HepG2 (cell line): ENCODE measurements around the gene RBCK1. TPM values are rescaled to one million over a fixed set of nuclear protein-coding genes. Genes with fewer than 3 reads are reported as not detected.

Experiments used
- ATAC-seq: fragments of 200-7000 bp; cut with Tn5 transposase; 3 replicates; pipeline ENCODE4 v1.9.1; 2020; ENCODE audit warnings: mild to moderate bottlenecking, moderate library complexity
- BruUV-seq: library from RNA; stranded (reverse); fragments of 400-500 nt; replicated peaks from 2 replicates; lab custom pipeline; 2021; lab: Mats Ljungman, UMichigan
- CTCF ChIA-PET: fragments of 300-600 bp; formaldehyde crosslinking; extraction: SDS; loops from one replicate; lab custom pipeline; 2021; ENCODE audit warnings: low total read pairs, inconsistent platforms, low intra/inter-chr PET ratio; lab: Yijun Ruan, JAX
- POLR2A ChIA-PET: fragments of 350-600 bp; sonication (Branson Sonifier 250); formaldehyde crosslinking; loops from one replicate; lab custom pipeline; 2020; ENCODE audit warnings: antibody characterized with exemption, inconsistent platforms; lab: Yijun Ruan, JAX
- DNase-seq: peaks from one replicate; pipeline ENCODE4 v3.0.0-alpha.2; 2015; ENCODE audit warnings: low spot score
- FAIRE-seq: peaks from 3 replicates; lab custom pipeline; 2011; peaks lifted over from hg19 to GRCh38; lab: Jason Lieb, UNC
- H2AFZ ChIP-seq: one replicate; pipeline ENCODE4 v1.6.1; 2011; ENCODE audit warnings: low read length, inconsistent platforms
- H3K27ac ChIP-seq: fragments of 300-600 bp; 3 replicates; pipeline ENCODE4 v1.8.0; 2011; ENCODE audit warnings: mixed run types, mild to moderate bottlenecking, mixed read lengths, low read length, inconsistent platforms; ENCODE audit not compliant: insufficient read depth; ENCODE audit errors: extremely low read length
- H3K27me3 ChIP-seq, 2 experiments: fragments of 200-600 bp in 1 of 2; 2 replicates in 1 of 2; 3 replicates in 1 of 2; pipeline versions ENCODE4 v1.6.0 to v1.8.0; 2011; ENCODE audit warnings: low read length in 2 of 2, mild to moderate bottlenecking in 2 of 2, moderate library complexity in 2 of 2, inconsistent platforms in 1 of 2; ENCODE audit not compliant: insufficient read depth in 2 of 2, control insufficient read depth in 1 of 2
- H3K36me3 ChIP-seq, 2 experiments: fragments of 200-600 bp in 1 of 2; replicated peaks in 1 of 2; 2 replicates in 1 of 2; 3 replicates in 1 of 2; pipeline versions ENCODE4 v1.5.1 to v1.8.0; 2011; ENCODE audit warnings: low read length in 2 of 2, inconsistent platforms in 1 of 2; ENCODE audit not compliant: insufficient read depth in 2 of 2, control insufficient read depth in 1 of 2
- H3K4me1 ChIP-seq: 2 replicates; pipeline ENCODE4 v1.5.1; 2012; ENCODE audit warnings: low read length, inconsistent platforms; ENCODE audit not compliant: insufficient read depth
- H3K4me2 ChIP-seq: 2 replicates; pipeline ENCODE4 v1.6.0; 2011; ENCODE audit warnings: low read depth, low read length, inconsistent platforms
- H3K4me3 ChIP-seq, 3 experiments: fragments of 200-600 bp in 1 of 3; sonication (generic), shearing (Covaris generic) in 1 of 3; replicated peaks in 1 of 3; 2 replicates each; pipeline ENCODE4 v1.5.1; 2011 to 2016; ENCODE audit warnings: low read length in 3 of 3, inconsistent platforms in 2 of 3, low read depth in 2 of 3, mild to moderate bottlenecking in 2 of 3, control low read depth in 1 of 3, mixed read lengths in 1 of 3; ENCODE audit not compliant: insufficient read depth in 1 of 3
- H3K79me2 ChIP-seq: one replicate; pipeline ENCODE4 v1.6.1; 2011; ENCODE audit warnings: low read length, inconsistent platforms; ENCODE audit not compliant: insufficient read depth
- H3K9ac ChIP-seq: 2 replicates; pipeline ENCODE4 v1.6.0; 2011; ENCODE audit warnings: mild to moderate bottlenecking, low read depth, low read length, inconsistent platforms; ENCODE audit not compliant: insufficient read depth
- H3K9me3 ChIP-seq: 2 replicates; pipeline ENCODE4 v1.5.1; 2012; ENCODE audit warnings: mild to moderate bottlenecking, low read length
- H4K20me1 ChIP-seq: 2 replicates; pipeline ENCODE4 v1.6.0; 2011; ENCODE audit warnings: inconsistent platforms, mild to moderate bottlenecking, low read length, moderate library complexity; ENCODE audit not compliant: insufficient read depth
- ATM ChIP-seq: fragments of 450-650 bp; IDR thresholded peaks from 2 replicates; pipeline ENCODE4 v1.7.1; 2017; ENCODE audit warnings: mild to moderate bottlenecking, borderline replicate concordance
- ELF1 ChIP-seq: sonication (generic); formaldehyde crosslinking; IDR thresholded peaks from 2 replicates; pipeline ENCODE4 v1.4.0; 2020; ENCODE audit warnings: missing genetic modification reagents
- HOXA5 ChIP-seq: sonication (generic); formaldehyde crosslinking; IDR thresholded peaks from 2 replicates; pipeline ENCODE4 v1.4.0; 2020; ENCODE audit warnings: missing genetic modification reagents
- MED13 ChIP-seq: sonication (generic); formaldehyde crosslinking; IDR thresholded peaks from 2 replicates; pipeline ENCODE4 v1.5.0; 2020; ENCODE audit warnings: missing genetic modification reagents
- NFIB ChIP-seq: sonication (generic); formaldehyde crosslinking; IDR thresholded peaks from 2 replicates; pipeline ENCODE4 v1.9.0; 2021; ENCODE audit warnings: missing genetic modification reagents, mild to moderate bottlenecking, borderline replicate concordance
- PCBP2 ChIP-seq: fragments of 200-400 bp; formaldehyde crosslinking; optimal IDR thresholded peaks from 2 replicates; pipeline ENCODE3; 2018; ENCODE audit warnings: low read length, low read depth; ENCODE audit not compliant: poor library complexity, severe bottlenecking
- ZNF224 ChIP-seq: sonication (generic); formaldehyde crosslinking; IDR thresholded peaks from 2 replicates; pipeline ENCODE4 v1.5.0; 2020; ENCODE audit warnings: mild to moderate bottlenecking, missing genetic modification reagents
- ZNF350 ChIP-seq: sonication (generic); formaldehyde crosslinking; IDR thresholded peaks from 2 replicates; pipeline ENCODE4 v1.4.0; 2020; ENCODE audit warnings: mild to moderate bottlenecking, low read depth, missing genetic modification reagents, borderline replicate concordance
- ZNF547 ChIP-seq: sonication (generic); formaldehyde crosslinking; IDR thresholded peaks from 2 replicates; pipeline ENCODE4 v1.5.1; 2020; ENCODE audit warnings: mild to moderate bottlenecking, missing genetic modification reagents
- ZNF615 ChIP-seq: sonication (generic); formaldehyde crosslinking; IDR thresholded peaks from 2 replicates; pipeline ENCODE4 v1.5.0; 2020; ENCODE audit warnings: mild to moderate bottlenecking, missing genetic modification reagents, borderline replicate concordance
- ZNF776 ChIP-seq: sonication (generic); formaldehyde crosslinking; IDR thresholded peaks from 2 replicates; pipeline ENCODE4 v1.4.0; 2020; ENCODE audit warnings: mild to moderate bottlenecking, missing genetic modification reagents
- WGBS: methylation state at CpG from one replicate; pipeline ENCODE4 v1.1.6; 2017; ENCODE audit warnings: low lambda C conversion rate; 5-methylcytosine and 5-hydroxymethylcytosine counted together
- in situ Hi-C: cut with HindIII; loops from 2 replicates; pipeline ENCODE4 v1.10.0; 2017; ENCODE audit warnings: low pct_unique_long_range_greater_than_20kb; ENCODE audit not compliant: extremely low pct_ligation_motif_present
- intact Hi-C: fragments of 100-400 bp; cut with micrococcal nuclease; formaldehyde crosslinking; loops from one replicate; pipeline ENCODE4 v1.10.0; 2022; ENCODE audit not compliant: unreplicated experiment
- polyA plus RNA-seq, 8 experiments: library from polyadenylated mRNA; depleted of rRNA in 3 of 8; stranded (reverse) in 7 of 8; unstranded in 1 of 8; fragments of >200 nt; fragmentation: Illumina TruSeq in 4 of 8; extraction: Trizol in 4 of 8; gene quantifications; 2 replicates each; pipeline versions ENCODE4 v1.2.1 to v1.2.3, GENCODE V29; 2011 to 2016; ENCODE audit warnings: low read depth in 4 of 8, missing spikeins in 1 of 8, mixed read lengths in 1 of 8; ENCODE audit not compliant: insufficient read depth in 1 of 8
- total RNA-seq, 5 experiments: library from RNA; depleted of rRNA; stranded (reverse); fragments of >200 nt; fragmentation: Illumina TruSeq; extraction: Trizol; gene quantifications; 2 replicates each; pipeline ENCODE4 v1.2.3, GENCODE V29; 2016; ENCODE audit warnings: low read depth in 1 of 5
- TF ChIP-seq, protein P1 (sequence below), 2 experiments: fragments of 450-650 bp in 1 of 2; sonication (generic) in 1 of 2; formaldehyde crosslinking; IDR thresholded peaks; 2 replicates each; pipeline versions ENCODE4 v1.5.0 to v1.8.0; 2020 to 2022; ENCODE audit warnings: mild to moderate bottlenecking in 1 of 2, missing genetic modification reagents in 1 of 2
- TF ChIP-seq, protein P2 (sequence below): sonication (generic); formaldehyde crosslinking; IDR thresholded peaks from 2 replicates; pipeline ENCODE4 v1.4.0; 2020; ENCODE audit warnings: missing genetic modification reagents
- TF ChIP-seq, protein P3 (sequence below): sonication (generic); formaldehyde crosslinking; IDR thresholded peaks from 2 replicates; pipeline ENCODE4 v1.5.1; 2020; ENCODE audit warnings: missing genetic modification reagents, mild to moderate bottlenecking, borderline replicate concordance

Gene RBCK1
- total and polyA plus RNA-seq, 2 of the 13 experiments (the other 11 are each of a cell fraction or from before 2014, with no cell fraction given) = 149 to 215 TPM

DNA sequence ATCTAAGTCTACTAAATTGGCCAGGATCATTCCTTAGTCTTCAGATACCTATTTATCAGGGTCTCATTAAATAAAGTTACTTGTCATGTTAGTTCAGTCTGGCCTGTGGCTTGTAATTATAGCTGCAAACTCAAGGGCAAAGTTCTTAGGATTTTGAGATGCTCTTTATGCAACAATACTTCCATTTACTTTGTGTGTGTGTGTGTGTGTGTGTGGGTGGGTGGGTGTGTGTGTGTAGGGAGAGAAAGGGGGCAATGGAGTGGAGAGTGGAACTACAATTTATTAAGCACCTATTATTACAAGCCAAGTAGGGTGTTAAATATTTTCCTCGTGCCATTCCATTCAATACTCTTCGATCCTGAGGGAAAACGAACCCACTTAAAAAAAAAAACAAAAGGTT, 71.9 kb downstream of the RBCK1 start:
- peaks cover 55% of the 10 kb centered on the region for H3K4me1 ChIP-seq
- H3K79me2 ChIP-seq = no peaks in the 10 kb centered on the region
- no peak overlapping the region for H3K4me2 ChIP-seq
- WGBS = 76% methylated on average over 3 of the region's 3 CpGs
- intact Hi-C loops (no loop called here), in situ Hi-C loops (loop anchor here (5.0 kb wide), 1 partner anchor 128 kb away; no protein-coding TSS in a partner anchor)
- ATAC-seq (no peak), DNase-seq (no peak), FAIRE-seq (no peak)
- H3K27ac ChIP-seq = no peak overlapping the region
- POLR2A ChIA-PET = no interaction called here
- H3K9me3 ChIP-seq = no peaks in the 10 kb centered on the region
- no peak overlapping the region for H3K9ac ChIP-seq
- CTCF ChIA-PET = interaction anchor here (2.2 to 3.0 kb wide), 2 partner anchors 49 to 126 kb away, joined by 19 to 24 read pairs; no protein-coding TSS in a partner anchor
- H3K4me3 ChIP-seq = no peak overlapping the region
- H4K20me1 ChIP-seq = no peaks in the 10 kb centered on the region
- peaks cover 28 to 52% of the 10 kb centered on the region in 2 experiments for H3K36me3 ChIP-seq
- no peak overlapping the region for H2AFZ ChIP-seq
- TF ChIP-seq ZNF224 (CRISPR knock-in tag) = no peak
- no peak for TF ChIP-seq MED13
- TF ChIP-seq, protein P1, sequence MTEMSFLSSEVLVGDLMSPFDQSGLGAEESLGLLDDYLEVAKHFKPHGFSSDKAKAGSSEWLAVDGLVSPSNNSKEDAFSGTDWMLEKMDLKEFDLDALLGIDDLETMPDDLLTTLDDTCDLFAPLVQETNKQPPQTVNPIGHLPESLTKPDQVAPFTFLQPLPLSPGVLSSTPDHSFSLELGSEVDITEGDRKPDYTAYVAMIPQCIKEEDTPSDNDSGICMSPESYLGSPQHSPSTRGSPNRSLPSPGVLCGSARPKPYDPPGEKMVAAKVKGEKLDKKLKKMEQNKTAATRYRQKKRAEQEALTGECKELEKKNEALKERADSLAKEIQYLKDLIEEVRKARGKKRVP (CRISPR knock-in tag; IDR thresholded peaks at IDR 0.05) = 0 out of 4 replicates have a peak, but pooled peaks of 1 of the 2 experiments have one; percentile 33
- TF ChIP-seq, all 625 proteins: peak for 1
- H3K27me3 ChIP-seq = no peaks in the 10 kb centered on the region
- no TSS peak for BruUV-seq

DNA sequence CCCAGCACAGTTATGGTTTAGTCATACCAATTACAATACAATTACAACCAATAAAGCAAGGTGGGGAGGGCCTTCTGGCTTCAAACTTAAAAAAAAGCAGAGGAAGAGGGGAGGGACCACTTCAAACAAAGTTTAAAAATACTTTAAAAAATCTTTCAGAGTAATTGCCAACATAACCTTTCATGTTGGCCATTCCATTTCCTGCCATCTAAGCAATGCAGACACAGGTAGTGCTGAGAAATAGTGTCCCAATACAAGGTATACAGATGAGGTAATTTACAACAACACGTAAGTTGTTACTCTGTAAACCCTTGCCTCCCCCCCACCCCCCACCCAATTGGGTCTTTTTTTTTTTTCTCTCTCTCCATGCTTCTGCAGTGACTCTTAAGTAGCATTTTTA, 73.1 kb downstream of the RBCK1 start:
- no peak overlapping the region for H2AFZ ChIP-seq
- no peaks in the 10 kb centered on the region for H4K20me1 ChIP-seq
- TF ChIP-seq, protein P2, sequence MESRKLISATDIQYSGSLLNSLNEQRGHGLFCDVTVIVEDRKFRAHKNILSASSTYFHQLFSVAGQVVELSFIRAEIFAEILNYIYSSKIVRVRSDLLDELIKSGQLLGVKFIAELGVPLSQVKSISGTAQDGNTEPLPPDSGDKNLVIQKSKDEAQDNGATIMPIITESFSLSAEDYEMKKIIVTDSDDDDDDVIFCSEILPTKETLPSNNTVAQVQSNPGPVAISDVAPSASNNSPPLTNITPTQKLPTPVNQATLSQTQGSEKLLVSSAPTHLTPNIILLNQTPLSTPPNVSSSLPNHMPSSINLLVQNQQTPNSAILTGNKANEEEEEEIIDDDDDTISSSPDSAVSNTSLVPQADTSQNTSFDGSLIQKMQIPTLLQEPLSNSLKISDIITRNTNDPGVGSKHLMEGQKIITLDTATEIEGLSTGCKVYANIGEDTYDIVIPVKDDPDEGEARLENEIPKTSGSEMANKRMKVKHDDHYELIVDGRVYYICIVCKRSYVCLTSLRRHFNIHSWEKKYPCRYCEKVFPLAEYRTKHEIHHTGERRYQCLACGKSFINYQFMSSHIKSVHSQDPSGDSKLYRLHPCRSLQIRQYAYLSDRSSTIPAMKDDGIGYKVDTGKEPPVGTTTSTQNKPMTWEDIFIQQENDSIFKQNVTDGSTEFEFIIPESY (CRISPR knock-in tag) = no peak
- TF ChIP-seq ELF1 (CRISPR knock-in tag) (no peak), ATM (no peak), HOXA5 (CRISPR knock-in tag) (no peak), PCBP2 (no peak), ZNF776 (CRISPR knock-in tag) (no peak), ZNF350 (CRISPR knock-in tag) (no peak), NFIB (CRISPR knock-in tag) (no peak), ZNF615 (CRISPR knock-in tag) (no peak), ZNF547 (CRISPR knock-in tag) (no peak)
- TF ChIP-seq, protein P3, sequence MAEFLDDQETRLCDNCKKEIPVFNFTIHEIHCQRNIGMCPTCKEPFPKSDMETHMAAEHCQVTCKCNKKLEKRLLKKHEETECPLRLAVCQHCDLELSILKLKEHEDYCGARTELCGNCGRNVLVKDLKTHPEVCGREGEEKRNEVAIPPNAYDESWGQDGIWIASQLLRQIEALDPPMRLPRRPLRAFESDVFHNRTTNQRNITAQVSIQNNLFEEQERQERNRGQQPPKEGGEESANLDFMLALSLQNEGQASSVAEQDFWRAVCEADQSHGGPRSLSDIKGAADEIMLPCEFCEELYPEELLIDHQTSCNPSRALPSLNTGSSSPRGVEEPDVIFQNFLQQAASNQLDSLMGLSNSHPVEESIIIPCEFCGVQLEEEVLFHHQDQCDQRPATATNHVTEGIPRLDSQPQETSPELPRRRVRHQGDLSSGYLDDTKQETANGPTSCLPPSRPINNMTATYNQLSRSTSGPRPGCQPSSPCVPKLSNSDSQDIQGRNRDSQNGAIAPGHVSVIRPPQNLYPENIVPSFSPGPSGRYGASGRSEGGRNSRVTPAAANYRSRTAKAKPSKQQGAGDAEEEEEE (CRISPR knock-in tag) = no peak
- TF ChIP-seq, all 625 proteins: peak for 0
- Histone ChIP-seq H3K27me3 (no peaks in the 10 kb centered on the region), H3K9ac (no peak overlapping the region), H3K27ac (no peak overlapping the region), H3K36me3 (peaks cover 30 to 58% of the 10 kb centered on the region in 2 experiments), H3K4me2 (no peak overlapping the region), H3K4me1 (peaks cover 55% of the 10 kb centered on the region), H3K9me3 (no peaks in the 10 kb centered on the region), H3K4me3 (no peak overlapping the region), H3K79me2 (no peaks in the 10 kb centered on the region)
- WGBS = 98% methylated on average over 1 of the region's 1 CpG
- no peak for DNase-seq
- FAIRE-seq = no peak
- POLR2A ChIA-PET = interaction anchor here (1.1 kb wide), 1 partner anchor 8 kb away, joined by 3 read pairs; no protein-coding TSS in a partner anchor
- in situ Hi-C loops (loop anchor here (5.0 kb wide), 1 partner anchor 129 kb away; no protein-coding TSS in a partner anchor), intact Hi-C loops (no loop called here)
- ATAC-seq = no peak
- no TSS peak for BruUV-seq
- CTCF ChIA-PET = interaction anchor here (1.2 kb wide), 1 partner anchor 50 kb away, joined by 4 read pairs; no protein-coding TSS in a partner anchor
